ENCODE measurements around the gene CHORDC1.

The CHORDC1 gene

GRCh38 chr11:90187839-90188238 lies 35.0 kb downstream of the CHORDC1 start:
- H3K9me3 ChIP-seq (ENCODE audit: insufficient read depth, low read length) = no peaks in the 10 kb centered on the region; the same call in 1 of the 2 replicates
- H3K4me2 ChIP-seq (ENCODE audit: low read length) = no peak overlapping the region
- no peaks in the 10 kb centered on the region for H3K27me3 ChIP-seq (ENCODE audit: low read depth, low read length)
- H3K36me3 ChIP-seq (replicated peaks; ENCODE audit: low read depth, low read length) = peaks cover 31% of the 10 kb centered on the region
- peaks cover 6% of the 10 kb centered on the region for H3K4me1 ChIP-seq (ENCODE audit: low read length)
- no peak overlapping the region for H2AFZ ChIP-seq (ENCODE audit: low read depth, low read length)
- H3K4me3 ChIP-seq (ENCODE audit: low read length) = no peak overlapping the region
- TF ChIP-seq EZH2phosphoT487 (IDR thresholded peaks at IDR 0.05; ENCODE audit: low read depth) = no peak
- TF ChIP-seq CTCF (IDR thresholded peaks at IDR 0.05; ENCODE audit: low read depth, low read length) = no peak
- no peaks in the 10 kb centered on the region for H3K79me2 ChIP-seq (ENCODE audit: low read length)
- H3K27ac ChIP-seq (ENCODE audit: low read length) = no peak overlapping the region
- no peaks in the 10 kb centered on the region for H4K20me1 ChIP-seq (ENCODE audit: insufficient read depth, low read length)
- H3K9ac ChIP-seq (ENCODE audit: low read length) = no peak overlapping the region

- no peaks in the 10 kb centered on the region for H3K27me3 ChIP-seq (ENCODE audit: low read depth, low read length)
- no peak overlapping the region for H2AFZ ChIP-seq (ENCODE audit: low read depth, low read length)
- H3K4me1 ChIP-seq (ENCODE audit: low read length) = peaks cover 17% of the 10 kb centered on the region
- H3K4me3 ChIP-seq (ENCODE audit: low read length) = no peak overlapping the region
- H3K9ac ChIP-seq (ENCODE audit: low read length) = no peak overlapping the region
- H3K79me2 ChIP-seq (ENCODE audit: low read length) = no peaks in the 10 kb centered on the region
- TF ChIP-seq CTCF (IDR thresholded peaks at IDR 0.05; ENCODE audit: low read depth, low read length) = no peak
- no peak for TF ChIP-seq EZH2phosphoT487 (IDR thresholded peaks at IDR 0.05; ENCODE audit: low read depth)
- H3K9me3 ChIP-seq (ENCODE audit: insufficient read depth, low read length) = no peaks in the 10 kb centered on the region
- no peak overlapping the region for H3K27ac ChIP-seq (ENCODE audit: low read length)
- no peak overlapping the region for H3K4me2 ChIP-seq (ENCODE audit: low read length)
- H3K36me3 ChIP-seq (replicated peaks; ENCODE audit: low read depth, low read length) = no peaks in the 10 kb centered on the region
- no peaks in the 10 kb centered on the region for H4K20me1 ChIP-seq (ENCODE audit: insufficient read depth, low read length)
These were observed 42.9 kb downstream of the CHORDC1 start for GRCh38 chr11:90179923-90180322.

GRCh38 chr11:90178751-90179150 lies 44.1 kb downstream of the CHORDC1 start:
- no peak for TF ChIP-seq EZH2phosphoT487 (IDR thresholded peaks at IDR 0.05; ENCODE audit: low read depth)
- no peak for TF ChIP-seq CTCF (IDR thresholded peaks at IDR 0.05; ENCODE audit: low read depth, low read length)
- Histone ChIP-seq H4K20me1 (ENCODE audit: insufficient read depth, low read length) (no peaks in the 10 kb centered on the region), H3K9me3 (ENCODE audit: insufficient read depth, low read length) (no peaks in the 10 kb centered on the region), H3K27ac (ENCODE audit: low read length) (no peak overlapping the region), H3K4me1 (ENCODE audit: low read length) (peaks cover 17% of the 10 kb centered on the region), H3K4me3 (ENCODE audit: low read length) (no peak overlapping the region), H3K4me2 (ENCODE audit: low read length) (no peak overlapping the region), H3K79me2 (ENCODE audit: low read length) (no peaks in the 10 kb centered on the region), H3K27me3 (ENCODE audit: low read depth, low read length) (no peaks in the 10 kb centered on the region), H2AFZ (ENCODE audit: low read depth, low read length) (no peak overlapping the region), H3K9ac (ENCODE audit: low read length) (no peak overlapping the region), H3K36me3 (replicated peaks; ENCODE audit: low read depth, low read length) (no peaks in the 10 kb centered on the region)

GRCh38 chr11:90176069-90176468 lies 46.8 kb downstream of the CHORDC1 start:
- H3K27me3 ChIP-seq (ENCODE audit: low read depth, low read length) = no peaks in the 10 kb centered on the region
- no peak overlapping the region for H3K4me3 ChIP-seq (ENCODE audit: low read length)
- H3K4me2 ChIP-seq (ENCODE audit: low read length) = no peak overlapping the region
- no peak overlapping the region for H3K9ac ChIP-seq (ENCODE audit: low read length)
- peaks cover 3% of the 10 kb centered on the region for H3K4me1 ChIP-seq (ENCODE audit: low read length)
- H3K27ac ChIP-seq (ENCODE audit: low read length) = no peak overlapping the region
- H2AFZ ChIP-seq (ENCODE audit: low read depth, low read length) = no peak overlapping the region
- no peaks in the 10 kb centered on the region for H4K20me1 ChIP-seq (ENCODE audit: insufficient read depth, low read length)
- no peaks in the 10 kb centered on the region for H3K9me3 ChIP-seq (ENCODE audit: insufficient read depth, low read length)
- H3K79me2 ChIP-seq (ENCODE audit: low read length) = no peaks in the 10 kb centered on the region
- no peak for TF ChIP-seq EZH2phosphoT487 (IDR thresholded peaks at IDR 0.05; ENCODE audit: low read depth)
- TF ChIP-seq CTCF (IDR thresholded peaks at IDR 0.05; ENCODE audit: low read depth, low read length) = no peak
- no peaks in the 10 kb centered on the region for H3K36me3 ChIP-seq (replicated peaks; ENCODE audit: low read depth, low read length)

Data from OCI-LY3 (cell line).